Stimulated activated CD8-positive, alpha-beta memory T cell treated with anti-CD3 and anti-CD28 coated beads, Interleukin-12 subunit alpha, Interleukin-12 subunit beta, amount 100 ng/mL, for 24 hours (primary cell): ENCODE results near the gene NUAK1.

ENCODE experiments used
- DNase-seq: peaks from one replicate; pipeline ENCODE4 v3.0.0-alpha.2; 2020; ENCODE audit errors: extremely low read depth

Gene NUAK1

DNA sequence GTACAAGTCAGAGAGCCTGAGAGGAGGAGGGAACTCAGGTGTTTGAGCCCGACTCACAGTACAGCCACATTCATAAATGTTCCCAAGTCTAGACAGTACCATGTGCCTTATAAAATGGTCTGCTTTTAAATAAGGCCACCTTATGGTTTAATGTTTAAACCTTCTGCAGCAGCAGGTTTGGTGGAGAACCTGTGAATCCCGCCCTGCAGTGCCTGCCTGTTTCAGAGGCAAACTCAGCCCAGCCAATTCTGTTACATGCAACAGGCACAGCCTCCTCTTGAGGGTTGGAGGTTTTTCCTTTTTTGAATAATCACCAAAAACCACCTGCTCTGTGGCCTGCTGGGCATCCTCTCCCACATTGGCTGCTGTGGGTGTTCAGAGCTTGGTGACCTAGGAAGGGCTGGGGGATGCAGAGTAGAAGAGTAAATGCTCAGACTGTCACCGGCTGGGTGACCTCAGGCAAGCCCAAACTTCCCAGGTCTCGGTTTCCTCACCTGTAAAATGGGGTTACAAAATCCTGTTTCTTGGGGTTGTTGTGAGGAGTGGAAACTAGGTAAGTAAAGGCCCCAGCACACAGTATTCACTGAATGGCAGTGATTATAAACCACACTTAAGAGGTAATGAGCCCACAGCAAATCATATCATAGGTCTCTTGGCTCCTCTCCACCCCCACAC lies 28.0 kb downstream of the NUAK1 start:
- no peak for DNase-seq

DNA sequence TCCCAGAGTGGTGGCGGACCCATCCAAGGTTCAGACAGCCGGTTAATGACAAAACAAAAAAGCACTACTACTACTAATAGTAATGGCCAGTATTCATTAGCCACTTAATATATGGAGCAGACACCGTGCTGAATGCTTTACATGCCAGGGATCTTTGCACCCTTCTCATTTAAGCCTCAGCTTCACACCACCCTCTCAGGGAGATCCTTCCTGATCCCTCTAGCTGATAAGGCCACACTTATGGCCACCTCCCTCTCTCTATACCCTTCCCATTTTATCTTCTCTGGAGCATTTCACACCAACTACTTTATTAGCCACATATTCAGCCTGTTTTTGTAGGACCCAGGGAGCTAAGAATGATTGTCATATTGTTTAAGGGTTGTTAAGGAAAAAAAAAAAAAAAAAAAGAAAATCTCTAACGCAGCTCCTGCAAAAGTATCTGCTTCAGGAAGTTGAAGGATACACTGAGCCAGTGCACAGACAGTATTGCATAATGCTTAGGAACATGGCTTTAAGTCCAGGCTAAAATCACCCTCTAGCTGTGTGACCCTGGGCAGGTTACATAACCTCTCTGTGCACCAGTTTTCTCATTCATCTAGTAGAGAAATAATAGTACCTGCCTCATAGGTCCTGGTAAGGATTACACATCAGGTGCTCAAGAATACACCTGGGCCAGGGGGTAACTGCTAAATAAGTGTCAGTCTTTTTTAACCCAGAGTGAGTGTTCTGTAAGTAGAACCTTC lies 29.4 kb downstream of the NUAK1 start:
- no peak for DNase-seq

DNA sequence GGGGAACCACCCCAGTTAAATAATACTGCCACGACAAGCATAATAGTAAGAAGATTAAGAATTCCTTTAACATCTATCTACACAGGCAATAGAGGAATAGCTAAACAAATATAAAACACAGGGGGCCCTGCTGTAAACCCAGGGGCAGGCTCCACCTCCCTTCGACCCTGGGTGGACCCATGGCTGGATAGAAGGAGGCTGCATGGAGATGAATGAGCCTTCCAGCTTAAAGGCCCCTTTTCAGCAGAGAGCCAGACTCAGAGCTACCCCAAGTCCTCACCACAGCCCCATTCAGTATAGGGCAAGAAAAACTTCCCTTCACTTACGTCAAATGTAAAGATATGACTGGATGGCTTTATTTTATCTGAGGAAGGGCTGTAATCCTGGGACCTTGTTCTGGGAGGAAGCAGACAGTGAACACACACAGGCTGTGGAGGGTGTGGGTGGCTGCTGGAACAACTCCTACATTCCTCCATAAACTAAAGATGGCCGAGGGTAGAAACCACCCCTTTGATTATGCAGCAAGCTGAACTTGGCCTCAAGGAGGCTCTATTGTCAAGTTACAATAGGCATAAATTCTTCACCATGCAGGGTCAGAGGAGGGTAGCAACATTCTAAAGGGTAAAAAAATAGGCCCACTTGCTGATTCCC lies 30.4 kb downstream of the NUAK1 start:
- no peak for DNase-seq

DNA sequence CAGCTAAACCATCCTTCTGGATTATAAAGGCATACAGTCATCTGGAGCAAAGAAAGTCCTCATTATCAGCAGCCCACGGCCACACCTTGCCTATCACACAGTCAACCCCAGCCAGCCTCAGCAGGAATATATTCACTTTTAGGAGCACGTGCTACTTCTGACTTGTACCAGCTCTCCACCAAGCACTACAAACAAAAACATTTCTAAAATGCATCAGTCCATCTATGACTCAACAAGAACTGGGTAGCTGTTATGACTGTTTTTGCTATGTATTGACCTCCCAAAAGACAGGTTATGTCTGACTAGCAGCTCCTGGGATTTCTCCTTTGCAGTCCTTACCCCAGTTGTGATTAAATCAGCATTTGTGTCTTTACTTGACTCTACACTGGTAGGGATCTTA lies 31.2 kb downstream of the NUAK1 start:
- no peak for DNase-seq

DNA sequence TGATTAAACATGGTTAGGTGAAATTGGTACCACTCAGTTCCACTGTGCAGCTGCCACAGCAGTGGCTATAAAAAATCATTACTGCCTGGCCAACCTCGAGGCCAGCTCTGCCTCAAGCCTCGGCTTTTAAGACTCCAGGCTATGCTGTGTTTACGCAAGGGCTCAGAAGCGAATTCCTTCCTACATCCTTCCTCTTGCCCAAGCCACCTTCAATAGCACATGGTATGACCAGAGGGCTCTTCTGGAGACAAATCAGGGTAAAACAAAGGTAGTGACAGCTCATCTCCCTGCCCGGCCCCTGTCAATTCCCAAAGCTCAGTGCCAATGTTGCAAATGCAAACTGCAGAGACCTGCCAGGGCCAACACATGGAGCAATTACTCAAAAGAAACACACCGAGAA lies 31.9 kb downstream of the NUAK1 start:
- DNase-seq: no peak

DNA sequence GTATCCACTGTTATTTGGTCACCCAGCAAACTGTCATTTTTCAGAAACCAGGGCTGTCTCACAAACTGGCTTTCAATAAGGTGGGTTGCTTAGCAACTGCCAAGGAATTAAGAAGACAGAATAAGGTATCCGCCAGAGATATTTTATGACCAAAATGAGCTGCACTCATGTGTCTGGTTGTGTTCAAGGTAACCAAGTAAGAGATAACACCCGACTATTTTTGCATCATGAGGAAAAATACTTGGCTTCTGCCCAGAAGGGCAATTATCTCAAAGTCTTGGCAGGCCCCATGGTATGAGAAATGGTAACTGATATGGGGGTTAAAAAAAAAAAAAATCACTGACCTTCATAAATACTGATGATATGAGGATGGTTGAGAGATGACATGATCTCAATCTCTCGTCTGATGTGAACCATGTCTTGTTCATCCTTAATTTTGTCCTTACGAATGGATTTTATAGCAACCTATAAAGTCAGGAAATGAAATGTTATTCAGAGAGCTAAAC lies 32.6 kb downstream of the NUAK1 start:
- no peak for DNase-seq

DNA sequence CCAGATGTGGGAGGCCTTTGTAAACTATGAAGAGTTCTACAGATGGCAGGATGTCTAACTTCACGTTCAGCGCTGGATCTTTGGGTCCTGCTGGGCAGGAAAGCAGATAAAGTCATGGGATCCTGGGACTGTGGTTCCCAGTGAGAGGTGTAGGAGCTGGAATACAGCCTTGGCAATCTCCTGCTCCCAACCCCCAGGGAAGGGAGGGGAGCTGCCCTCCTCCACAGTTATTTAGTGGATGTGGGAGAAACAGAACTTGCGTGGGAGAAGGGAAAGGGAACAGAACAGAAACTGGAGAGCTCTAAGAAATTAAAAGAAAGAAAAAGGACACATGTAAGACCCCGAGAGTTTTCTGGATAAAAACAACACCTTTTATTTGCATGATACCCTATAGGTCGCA lies 37.0 kb downstream of the NUAK1 start:
- DNase-seq: no peak

DNA sequence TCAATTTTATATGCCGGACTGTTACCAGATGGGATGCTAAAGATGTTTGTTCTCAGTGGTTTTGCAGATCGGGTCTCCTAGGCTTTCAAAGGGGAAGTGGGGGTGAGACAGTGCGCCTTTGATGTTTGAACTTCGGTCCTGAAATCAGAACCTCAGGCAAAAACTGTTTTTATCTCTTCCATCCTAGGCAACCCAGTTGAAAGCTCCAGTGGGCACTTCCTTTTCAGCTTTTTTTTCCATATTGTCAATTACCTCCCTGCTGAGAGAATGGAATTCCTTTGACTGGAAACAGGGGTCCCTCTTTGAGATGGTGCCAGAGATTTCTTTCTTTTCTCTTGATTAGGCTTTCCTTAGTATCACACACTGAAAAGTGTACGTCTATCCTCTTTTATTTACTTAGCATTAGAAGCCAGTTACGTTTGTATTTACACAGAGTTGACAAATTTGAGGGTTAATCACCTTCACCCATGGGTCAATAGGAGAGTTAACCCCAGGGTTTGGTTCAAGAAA lies 40.0 kb downstream of the NUAK1 start:
- DNase-seq: no peak

DNA sequence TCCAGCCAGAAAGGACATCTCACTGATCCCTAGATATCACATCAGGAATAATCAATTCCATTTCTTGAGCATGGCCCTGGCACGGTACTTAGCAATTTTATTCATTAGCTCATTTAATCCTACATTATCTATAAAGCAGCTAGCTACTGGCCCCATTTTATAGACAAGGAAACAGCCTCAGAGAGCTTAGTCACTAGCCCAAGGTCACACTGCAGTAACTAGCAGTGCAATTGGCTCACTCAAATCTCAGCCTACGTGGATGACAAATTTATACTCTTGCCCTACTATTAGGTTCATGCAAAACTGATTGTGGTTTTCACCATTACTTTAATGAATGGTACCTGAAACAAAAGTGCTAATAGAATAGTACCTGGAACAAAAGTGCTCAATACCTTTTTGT lies 41.7 kb downstream of the NUAK1 start:
- no peak for DNase-seq

DNA sequence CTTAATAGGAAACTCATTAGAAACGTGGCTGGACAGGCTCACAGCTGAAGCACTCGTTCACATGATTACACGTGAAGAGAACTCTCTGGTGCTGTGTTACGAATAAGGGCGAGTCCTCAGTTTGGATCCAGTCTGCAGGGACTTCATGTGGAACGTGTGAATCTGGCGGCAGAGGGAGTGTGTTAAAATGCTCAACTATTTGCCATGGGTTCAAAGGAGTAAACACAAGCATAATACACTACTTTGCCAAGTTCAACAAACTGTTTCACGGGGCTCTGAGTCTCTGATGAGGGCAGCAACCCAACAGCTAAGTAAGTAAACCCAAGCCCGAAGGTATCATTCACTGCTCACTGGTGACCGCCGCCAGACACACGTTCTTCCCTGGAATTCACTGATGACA lies 42.4 kb downstream of the NUAK1 start:
- no peak for DNase-seq

DNA sequence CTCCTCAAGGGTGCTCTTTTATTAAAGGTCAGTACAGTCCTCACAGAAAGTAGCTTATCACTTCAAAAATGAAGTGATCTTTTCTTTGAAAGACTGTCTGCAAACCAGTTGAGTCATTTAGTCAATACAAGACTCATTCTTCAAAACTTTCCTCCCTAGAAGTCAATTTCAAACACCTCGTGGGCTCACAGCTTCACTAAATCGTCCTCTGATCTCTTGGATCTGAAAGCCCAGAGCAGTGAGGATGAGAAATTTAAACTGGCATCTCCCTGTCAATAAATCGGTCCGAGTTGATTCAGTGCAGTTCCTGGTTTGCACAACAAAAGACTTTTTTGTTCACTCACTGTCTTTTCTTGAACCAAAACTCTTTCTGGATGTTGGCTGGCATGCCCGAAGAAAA lies 44.5 kb downstream of the NUAK1 start:
- no peak for DNase-seq

DNA sequence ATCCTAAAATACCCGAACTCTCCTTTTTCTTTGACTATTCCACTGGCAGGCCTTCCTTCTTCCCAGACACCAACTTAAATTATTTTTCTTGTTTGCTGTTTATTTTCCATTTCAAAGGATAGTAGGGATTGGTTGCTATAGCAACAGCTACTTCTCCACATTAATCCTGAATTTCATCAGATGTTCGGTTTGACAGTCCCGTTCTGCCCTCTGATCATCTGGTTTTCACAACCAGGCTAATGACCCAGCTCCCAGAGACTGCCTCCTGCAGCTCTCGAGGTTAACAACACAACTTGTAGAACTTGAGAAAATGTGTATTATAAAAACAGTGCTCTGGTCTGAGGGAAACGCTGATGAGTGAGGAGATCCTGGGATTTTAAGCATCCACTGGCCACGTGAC lies 45.5 kb downstream of the NUAK1 start:
- no peak for DNase-seq

DNA sequence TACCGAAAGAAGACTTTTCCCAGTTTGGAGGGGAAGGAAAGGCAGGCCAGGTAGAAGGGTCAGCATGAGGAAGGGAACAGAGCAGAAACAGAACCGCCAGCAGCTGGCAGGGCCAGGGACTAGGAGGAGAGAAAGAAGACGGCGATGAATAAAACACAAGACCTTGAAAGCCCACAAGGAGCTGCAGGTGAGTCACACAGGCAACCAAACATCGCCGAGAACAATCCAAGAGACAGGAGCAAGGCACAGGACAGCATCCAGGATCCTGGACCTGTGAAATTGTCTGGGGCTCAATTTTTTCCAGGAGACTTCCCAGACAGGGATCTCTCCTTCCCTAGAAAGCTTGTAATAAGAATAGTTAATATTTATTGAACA lies 47.3 kb downstream of the NUAK1 start:
- no peak for DNase-seq

DNA sequence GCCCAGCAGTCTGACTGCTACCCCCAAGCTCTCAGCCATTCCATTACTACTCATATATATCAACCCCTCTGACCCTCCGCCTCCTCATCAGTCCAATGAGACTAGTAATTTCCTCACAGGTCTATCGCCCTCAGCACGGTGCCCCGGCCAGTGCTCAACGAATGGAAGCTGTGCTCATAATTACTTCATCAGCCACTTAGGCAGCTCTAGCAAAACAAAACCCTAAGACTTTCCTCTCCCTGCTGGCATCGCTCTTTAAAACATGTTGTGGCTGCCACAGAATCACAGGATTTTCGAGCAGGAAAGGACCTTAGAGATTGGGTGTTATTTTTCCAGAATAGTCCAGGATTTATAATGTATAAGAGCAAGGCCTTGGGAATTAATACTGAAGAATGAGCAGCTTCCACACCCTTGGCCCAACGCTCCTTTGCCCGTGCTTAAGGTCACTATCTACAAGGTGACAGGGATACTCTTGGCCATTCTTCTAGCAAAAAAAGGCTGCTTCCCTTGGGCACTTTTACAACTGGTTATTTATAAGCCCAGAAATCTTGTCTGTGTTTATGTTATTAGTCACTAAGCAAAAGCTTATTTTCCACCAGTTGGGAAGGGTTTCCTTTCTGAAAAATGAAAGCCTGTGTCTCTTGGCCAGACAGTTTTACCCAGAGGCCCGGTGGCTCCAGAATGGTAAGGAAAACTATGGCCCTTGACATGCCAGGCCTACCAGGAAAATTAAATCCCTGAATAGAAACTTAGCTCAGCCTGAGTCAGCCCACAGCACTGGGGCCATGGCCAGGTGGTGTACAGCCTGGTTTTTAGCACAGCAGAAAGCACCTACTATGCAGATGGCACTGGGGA lies 47.9 kb downstream of the NUAK1 start:
- DNase-seq: no peak

DNA sequence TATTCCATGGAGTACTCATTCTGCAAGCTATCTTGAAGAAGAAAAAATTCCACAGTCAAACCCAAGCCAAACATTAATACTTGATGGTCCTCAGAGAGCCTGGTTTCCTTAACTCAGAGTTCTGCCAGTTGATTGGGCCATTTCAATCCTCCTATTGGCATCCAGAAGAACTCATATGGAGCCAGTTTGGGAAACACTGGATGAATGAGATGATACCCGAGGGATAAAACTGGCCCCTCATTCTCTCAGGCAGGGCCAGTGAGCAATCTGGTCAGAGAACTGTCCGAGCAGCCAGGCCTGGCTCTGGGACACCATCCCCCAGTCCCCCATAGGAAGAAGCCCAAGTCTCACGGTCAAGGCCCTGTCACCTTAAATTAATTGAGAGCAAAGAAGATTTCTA lies 48.8 kb downstream of the NUAK1 start:
- no peak for DNase-seq

DNA sequence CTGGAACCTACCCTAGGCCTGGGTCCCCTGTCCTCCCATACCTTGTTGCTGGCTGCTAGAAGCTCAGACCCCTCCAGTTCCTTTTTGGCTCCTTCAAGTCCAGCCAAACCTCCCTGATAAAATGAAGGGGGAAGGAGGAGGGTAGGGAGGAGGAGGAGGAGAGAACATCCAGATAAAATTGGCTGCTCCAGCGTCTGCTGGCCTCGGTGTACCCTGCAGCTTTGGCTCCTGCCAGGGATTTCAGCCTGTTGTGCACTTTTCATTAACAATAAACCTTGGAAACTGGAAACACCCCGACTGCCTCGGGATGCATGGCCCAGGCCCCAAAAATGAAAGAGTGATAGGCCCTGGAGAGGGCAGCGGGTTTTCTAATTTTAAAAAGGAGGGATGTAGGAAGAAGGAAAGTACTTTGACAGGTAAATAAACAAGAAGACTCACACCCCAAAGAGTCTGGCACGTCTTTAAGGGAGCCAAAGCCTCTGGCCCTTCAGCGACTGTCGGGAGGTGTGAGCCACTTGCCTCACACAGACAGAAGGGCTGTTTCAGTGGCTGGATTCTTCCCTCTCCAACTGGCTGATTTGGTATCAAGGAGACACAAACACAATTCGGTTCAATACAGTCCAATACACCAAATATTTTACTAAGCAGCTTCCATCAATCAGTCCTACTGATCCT lies 49.8 kb downstream of the NUAK1 start:
- DNase-seq: no peak

DNA sequence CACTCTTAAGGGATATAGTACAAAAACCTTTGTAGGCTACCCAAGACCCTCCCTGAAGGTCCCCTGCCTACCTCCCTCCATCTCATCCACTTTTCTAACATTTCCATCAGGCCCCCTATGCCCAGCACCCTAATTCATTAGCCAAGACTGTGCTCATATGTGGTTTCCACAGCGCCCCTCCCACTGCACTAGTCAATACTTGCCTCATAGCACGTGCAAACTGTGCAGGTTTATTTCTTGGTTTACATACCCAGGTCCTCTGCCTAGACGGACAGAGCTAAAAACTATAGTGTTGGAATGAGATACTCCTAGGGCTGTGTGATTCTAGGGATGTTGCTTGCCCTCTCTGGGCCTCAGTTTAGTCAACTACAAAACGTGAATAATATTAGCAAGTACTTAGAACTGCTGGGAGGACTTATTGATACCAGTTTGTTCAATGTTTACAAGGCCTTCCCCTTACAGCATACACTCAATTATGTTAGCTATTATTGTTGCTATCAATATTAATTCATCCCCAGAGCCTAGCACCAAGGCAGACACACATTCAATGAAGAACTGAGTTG lies 50.4 kb downstream of the NUAK1 start:
- DNase-seq: no peak

DNA sequence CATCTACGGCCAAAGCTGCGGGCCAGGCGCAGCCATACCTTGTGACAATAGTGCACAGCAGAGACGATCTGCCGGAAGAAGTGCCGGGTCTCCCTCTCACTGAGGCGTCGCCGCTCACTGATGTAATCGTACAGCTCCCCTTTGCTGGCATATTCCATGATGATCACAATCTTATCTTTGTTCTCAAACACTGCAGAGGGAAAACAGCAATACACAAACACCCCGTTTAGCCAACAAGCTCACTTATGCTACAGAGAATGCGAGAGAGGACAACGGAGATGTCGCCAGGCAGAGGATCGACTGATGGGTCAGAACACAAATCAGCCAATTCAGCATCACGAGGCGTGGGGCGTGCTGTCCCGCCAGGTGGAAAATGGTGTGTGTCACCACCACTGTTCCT lies 52.1 kb downstream of the NUAK1 start:
- DNase-seq: no peak

DNA sequence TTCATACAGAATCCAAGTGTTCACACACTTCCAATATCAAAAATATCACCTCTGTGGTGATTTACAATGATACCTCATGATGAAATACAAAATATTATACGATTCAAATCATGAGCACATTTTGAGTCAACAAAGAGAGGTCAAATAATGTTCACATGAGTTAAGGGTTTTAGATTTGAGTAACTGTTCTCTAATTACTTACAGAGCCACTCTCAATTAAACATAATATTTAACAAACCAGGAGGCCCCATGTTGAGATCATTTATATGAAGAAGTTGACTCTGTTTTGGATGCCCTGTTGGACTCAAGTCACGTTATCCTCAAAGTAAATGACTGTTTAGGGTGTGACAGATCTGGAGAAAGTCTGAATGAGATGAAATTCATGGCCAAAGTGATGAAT lies 53.5 kb downstream of the NUAK1 start:
- DNase-seq: no peak

DNA sequence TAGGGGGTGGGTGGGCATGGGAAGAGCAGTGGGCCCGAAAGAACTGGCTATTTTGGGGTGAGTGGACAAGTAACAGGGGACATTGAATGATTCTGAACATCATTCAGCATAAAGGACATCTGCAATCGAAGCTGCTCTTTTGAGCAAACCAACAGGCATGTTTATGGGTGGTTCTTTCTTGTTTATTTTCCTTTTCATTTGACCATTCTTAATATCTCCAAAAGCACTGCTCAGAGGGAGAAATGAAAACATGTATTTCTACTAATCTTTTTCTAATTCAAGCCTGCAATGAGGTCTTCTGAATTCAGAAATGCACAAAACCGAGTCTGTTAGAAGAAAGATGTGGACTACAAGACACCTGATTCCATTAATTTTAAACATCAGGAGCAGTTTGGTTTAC lies 54.0 kb downstream of the NUAK1 start:
- no peak for DNase-seq
